Right lobe of liver (tissue), 4 donors: Measurements from ENCODE around the gene PPDPF.

Source experiments
- CTCF ChIP-seq, 4 donors: fragments of 200-600 bp in 3 of 4; fragments of 450-650 bp in 1 of 4; IDR thresholded peaks; one replicate each; pipeline versions ENCODE4 v1.5.1 to v1.8.0; 2016 to 2022; ENCODE audit warnings: antibody characterized with exemption in 4 of 4, mild to moderate bottlenecking in 2 of 4
- POLR2A ChIP-seq: fragments of 450-650 bp; IDR thresholded peaks from one replicate; pipeline ENCODE4 v1.6.1; 2017; ENCODE audit warnings: antibody characterized with exemption, mild to moderate bottlenecking
- donor health status: DM: no; HTN: no; CAD: no.
- donor health status: DM: no; HTN: no; CAD: no.
- donor health status: DM: no; HTN: yes; CAD: no.

- TF ChIP-seq CTCF (IDR thresholded peaks at IDR 0.05) (no peak), POLR2A (no peak)
Observed at GRCh38 chr20:63561624-63562396, 41.2 kb downstream of the PPDPF start.
